ENCODE results near the gene TRIM63.
"Not testable (repeated sequence)": the region's sequence is repeated elsewhere in the genome, so short reads cannot be mapped to it uniquely, and the experiment has no call there.

TRIM63 gene

DNA sequence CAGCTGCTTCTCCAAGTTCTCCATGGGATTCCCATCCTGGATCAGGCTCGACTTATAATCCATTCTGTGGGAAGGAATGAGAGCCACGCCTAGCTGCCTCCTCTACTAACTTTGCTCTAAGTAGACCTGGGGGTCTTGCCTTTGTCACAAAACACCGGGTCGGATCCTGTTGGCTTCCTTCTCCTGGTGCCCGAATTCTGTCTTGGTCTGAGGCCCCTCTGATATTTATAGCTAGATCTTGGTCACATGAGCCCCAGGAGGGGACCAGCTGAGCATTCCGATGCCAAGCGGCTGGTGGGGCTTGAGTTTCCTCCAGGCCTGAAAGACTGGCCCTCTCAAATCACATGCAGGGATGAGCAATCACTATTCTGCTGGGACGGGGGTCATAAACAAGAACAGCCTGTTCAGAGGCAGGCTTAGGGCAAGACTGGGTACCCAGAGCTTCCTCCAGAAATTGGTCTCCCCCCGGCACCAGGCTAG lies at the start of gene TRIM63:
TSS of gene TRIM63 (minus strand) at position 199 of the 480 bp plus-strand sequence. CDS start at position 63, 136 bp downstream.
- H3K27me3 ChIP-seq (ENCODE audit: control insufficient read depth in 2 of 2, insufficient read depth in 2 of 2, low read length in 2 of 2): peaks cover 7 to 12% of the 10 kb centered on the region in 2 donors
- H3K27ac ChIP-seq (ENCODE audit: low read depth in 2 of 2, low read length in 2 of 2): no peak within 1 kb of the TSS
- H3K9me3 ChIP-seq (ENCODE audit: control insufficient read depth in 2 of 2, low read length in 2 of 2): no peaks in the 10 kb centered on the region
- H3K4me1 ChIP-seq (ENCODE audit: control insufficient read depth in 2 of 2, insufficient read depth in 2 of 2, low read length in 2 of 2): no peaks in the 10 kb centered on the region
- no peaks in the 10 kb centered on the region for H3K36me3 ChIP-seq (ENCODE audit: control insufficient read depth in 2 of 2, insufficient read depth in 2 of 2, low read length in 2 of 2)
- H3K4me3 ChIP-seq (ENCODE audit: low read length in 2 of 2): no peak within 1 kb of the TSS
- no peak within 1 kb of the TSS for H3K9ac ChIP-seq (ENCODE audit: low read depth in 1 of 2, low read length in 2 of 2)

DNA sequence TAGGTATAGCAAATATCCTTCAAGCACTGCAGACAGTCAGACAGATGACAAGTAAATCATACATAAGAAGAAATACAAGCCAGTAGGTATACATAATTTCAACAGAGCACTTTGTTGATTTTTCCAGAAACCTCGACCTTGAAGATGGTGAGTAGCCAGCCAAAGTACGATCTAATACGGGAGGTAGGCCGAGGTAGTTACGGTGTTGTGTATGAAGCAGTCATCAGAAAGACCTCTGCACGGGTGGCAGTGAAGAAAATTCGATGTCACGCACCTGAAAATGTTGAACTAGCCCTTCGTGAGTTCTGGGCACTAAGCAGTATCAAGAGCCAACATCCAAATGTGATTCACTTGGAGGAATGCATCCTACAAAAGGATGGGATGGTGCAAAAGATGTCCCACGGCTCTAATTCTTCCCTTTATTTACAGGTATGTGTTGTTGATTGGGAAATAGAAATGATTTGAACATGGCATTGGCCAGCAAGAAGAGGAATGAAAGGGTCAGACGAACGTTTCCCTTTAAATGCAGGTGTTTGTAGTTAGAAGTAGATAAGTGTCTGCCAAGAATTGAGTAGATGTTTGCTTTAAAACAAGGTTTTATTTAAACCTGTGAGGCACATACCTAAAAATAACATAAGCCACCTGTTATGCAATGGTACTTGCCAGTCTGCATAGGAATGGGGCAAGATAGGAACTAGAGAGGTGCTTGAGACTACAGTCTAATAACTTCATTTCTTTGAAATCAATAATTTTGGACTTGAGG lies 46.9 kb upstream of the TRIM63 start:
- Histone ChIP-seq H3K27ac (ENCODE audit: low read depth in 2 of 2, low read length in 2 of 2) (peak overlapping the region; percentile 62 to 72), H3K4me3 (ENCODE audit: low read length in 2 of 2) (peak overlapping the region in 1 of 2 donors; percentile 49), H3K36me3 (ENCODE audit: control insufficient read depth in 2 of 2, insufficient read depth in 2 of 2, low read length in 2 of 2) (peaks cover 8 to 23% of the 10 kb centered on the region in 2 donors), H3K9me3 (ENCODE audit: control insufficient read depth in 2 of 2, low read length in 2 of 2) (no peaks in the 10 kb centered on the region), H3K27me3 (ENCODE audit: control insufficient read depth in 2 of 2, insufficient read depth in 2 of 2, low read length in 2 of 2) (no peaks in the 10 kb centered on the region), H3K9ac (ENCODE audit: low read depth in 1 of 2, low read length in 2 of 2) (peak overlapping the region; percentile 20 to 69), H3K4me1 (ENCODE audit: control insufficient read depth in 2 of 2, insufficient read depth in 2 of 2, low read length in 2 of 2) (peaks cover 17 to 33% of the 10 kb centered on the region in 2 donors)

DNA sequence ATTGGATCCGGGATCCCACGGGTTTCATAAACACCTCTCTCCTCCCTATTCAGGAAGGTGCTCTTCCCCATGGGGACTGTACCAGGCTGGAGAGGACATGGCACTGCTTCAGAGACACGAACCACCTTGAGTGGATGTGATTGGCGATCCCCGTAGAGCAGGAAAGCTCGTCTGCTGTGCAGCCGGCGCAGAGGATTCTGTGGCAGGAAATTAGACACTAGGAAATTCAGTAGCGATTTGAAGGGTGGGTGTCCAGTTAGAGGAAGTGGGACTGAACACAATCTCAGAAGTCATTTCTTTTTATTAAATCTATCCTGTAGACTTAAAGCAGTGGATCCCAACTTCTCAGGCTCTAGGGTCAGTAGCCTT lies 45.0 kb upstream of the TRIM63 start:
- Histone ChIP-seq H3K36me3 (ENCODE audit: control insufficient read depth in 2 of 2, insufficient read depth in 2 of 2, low read length in 2 of 2) (peaks cover 2 to 12% of the 10 kb centered on the region in 2 donors), H3K27ac (ENCODE audit: low read depth in 2 of 2, low read length in 2 of 2) (peak overlapping the region; percentile 90 to 98), H3K4me3 (ENCODE audit: low read length in 2 of 2) (peak overlapping the region; percentile 77 to 96), H3K9me3 (ENCODE audit: control insufficient read depth in 2 of 2, low read length in 2 of 2) (no peaks in the 10 kb centered on the region), H3K4me1 (ENCODE audit: control insufficient read depth in 2 of 2, insufficient read depth in 2 of 2, low read length in 2 of 2) (peaks cover 17 to 33% of the 10 kb centered on the region in 2 donors), H3K27me3 (ENCODE audit: control insufficient read depth in 2 of 2, insufficient read depth in 2 of 2, low read length in 2 of 2) (no peaks in the 10 kb centered on the region), H3K9ac (ENCODE audit: low read depth in 1 of 2, low read length in 2 of 2) (peak overlapping the region; percentile 83 to 94)

DNA sequence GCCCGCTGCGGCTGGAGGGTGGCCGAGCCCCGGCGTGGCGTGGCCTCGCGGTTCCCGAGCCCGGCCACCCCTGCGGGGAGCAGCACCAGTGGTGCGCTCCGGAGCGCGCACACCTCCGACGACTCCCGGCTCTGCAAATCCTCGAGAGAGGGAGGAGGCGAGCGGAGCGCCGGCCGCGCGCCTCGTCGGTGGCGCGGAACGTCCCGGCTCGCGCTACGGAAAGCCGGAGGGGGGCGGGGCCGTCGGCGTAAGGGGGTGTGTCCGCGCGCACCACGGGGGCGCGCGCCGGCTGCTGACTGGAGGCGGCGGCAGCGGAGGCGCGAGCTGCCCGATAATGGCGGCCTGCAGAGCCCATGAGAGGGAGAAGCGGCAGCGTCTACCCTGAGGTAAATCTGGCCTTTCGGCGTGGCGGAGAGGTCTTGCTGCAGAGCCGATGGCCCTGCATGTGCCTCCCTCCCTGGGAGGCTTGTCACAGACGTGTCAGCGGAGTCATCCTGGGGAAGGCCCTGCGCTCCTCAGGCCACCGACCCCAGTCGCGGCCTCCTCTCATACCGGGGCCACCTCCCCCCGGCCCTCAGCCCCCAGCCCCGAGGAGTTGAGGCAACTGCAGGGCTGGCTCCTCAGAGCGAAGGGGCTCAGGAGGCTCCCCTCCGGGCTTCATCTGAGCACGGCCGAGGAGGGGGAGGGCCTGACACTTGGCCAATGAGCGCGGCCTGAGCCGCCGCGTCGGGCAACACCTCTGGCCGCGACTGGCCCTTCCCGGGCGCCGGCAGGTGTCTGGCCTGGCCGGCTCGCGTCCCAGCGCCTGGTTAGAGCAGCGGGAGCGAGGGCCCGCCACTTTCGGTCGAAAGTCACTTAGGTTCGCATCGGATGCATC lies 44.3 kb upstream of the TRIM63 start, which contains the start of gene PDIK1L:
TSS of gene PDIK1L (plus strand) at position 295 of the 877 bp plus-strand sequence. CDS start 2,485 bp downstream, outside the sequence.
- H3K9ac ChIP-seq (ENCODE audit: low read depth in 1 of 2, low read length in 2 of 2): peak within 1 kb of the TSS; percentile 83 to 94
- peaks cover 2 to 12% of the 10 kb centered on the region in 2 donors for H3K36me3 ChIP-seq (ENCODE audit: control insufficient read depth in 2 of 2, insufficient read depth in 2 of 2, low read length in 2 of 2)
- H3K27ac ChIP-seq (ENCODE audit: low read depth in 2 of 2, low read length in 2 of 2): peak within 1 kb of the TSS; percentile 90 to 98
- peak within 1 kb of the TSS; percentile 77 to 96 for H3K4me3 ChIP-seq (ENCODE audit: low read length in 2 of 2)
- H3K9me3 ChIP-seq (ENCODE audit: control insufficient read depth in 2 of 2, low read length in 2 of 2): no peaks in the 10 kb centered on the region
- no peaks in the 10 kb centered on the region for H3K27me3 ChIP-seq (ENCODE audit: control insufficient read depth in 2 of 2, insufficient read depth in 2 of 2, low read length in 2 of 2)
- H3K4me1 ChIP-seq (ENCODE audit: control insufficient read depth in 2 of 2, insufficient read depth in 2 of 2, low read length in 2 of 2): peaks cover 17 to 33% of the 10 kb centered on the region in 2 donors

DNA sequence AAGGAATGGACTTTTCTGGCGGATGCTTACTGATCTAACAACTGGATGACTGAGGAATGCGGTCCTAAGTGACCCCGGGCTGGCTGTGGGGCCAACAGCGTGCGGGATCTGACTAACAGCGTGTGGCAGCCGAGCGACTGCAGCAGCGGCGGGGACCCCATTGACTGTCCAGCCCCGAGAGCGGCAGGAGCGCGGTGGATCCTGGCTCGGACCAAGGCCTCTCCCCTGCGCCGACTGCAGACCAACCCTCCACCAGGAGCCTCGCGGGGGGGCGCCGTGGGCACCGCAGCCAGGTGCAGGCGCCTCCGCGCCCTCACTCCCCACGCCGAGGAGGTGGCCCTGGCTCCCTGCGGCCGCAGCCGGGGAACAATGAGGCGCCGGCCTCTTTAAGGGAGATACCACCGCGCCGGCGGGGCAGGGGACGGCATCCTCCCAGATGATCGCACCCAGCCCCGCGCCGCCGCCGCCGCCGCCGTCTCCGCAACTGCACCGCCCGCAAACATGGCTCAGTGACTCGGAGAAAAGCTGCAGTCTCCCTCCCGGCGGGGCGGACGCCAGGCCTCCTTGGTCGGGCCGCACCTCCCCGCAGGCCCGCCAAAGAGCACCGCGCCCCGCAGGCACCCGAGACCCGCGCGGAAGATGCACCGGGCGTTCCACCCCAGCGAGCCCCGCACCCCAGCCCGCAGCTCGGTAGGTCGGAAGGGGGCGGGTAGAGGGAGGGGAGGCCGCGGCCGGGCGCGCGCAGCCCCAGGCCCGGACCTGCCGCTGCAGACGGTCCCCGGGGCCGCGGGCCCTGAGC lies 43.5 kb upstream of the TRIM63 start:
- H3K27me3 ChIP-seq (ENCODE audit: control insufficient read depth in 2 of 2, insufficient read depth in 2 of 2, low read length in 2 of 2): no peaks in the 10 kb centered on the region
- H3K4me1 ChIP-seq (ENCODE audit: control insufficient read depth in 2 of 2, insufficient read depth in 2 of 2, low read length in 2 of 2): peaks cover 17 to 33% of the 10 kb centered on the region in 2 donors
- no peaks in the 10 kb centered on the region for H3K9me3 ChIP-seq (ENCODE audit: control insufficient read depth in 2 of 2, low read length in 2 of 2)
- H3K4me3 ChIP-seq (ENCODE audit: low read length in 2 of 2): peak overlapping the region; percentile 77 to 96
- peak overlapping the region; percentile 90 to 96 for H3K27ac ChIP-seq (ENCODE audit: low read depth in 2 of 2, low read length in 2 of 2)
- peaks cover 2 to 10% of the 10 kb centered on the region in 2 donors for H3K36me3 ChIP-seq (ENCODE audit: control insufficient read depth in 2 of 2, insufficient read depth in 2 of 2, low read length in 2 of 2)
- H3K9ac ChIP-seq (ENCODE audit: low read depth in 1 of 2, low read length in 2 of 2): peak overlapping the region; percentile 83 to 89

DNA sequence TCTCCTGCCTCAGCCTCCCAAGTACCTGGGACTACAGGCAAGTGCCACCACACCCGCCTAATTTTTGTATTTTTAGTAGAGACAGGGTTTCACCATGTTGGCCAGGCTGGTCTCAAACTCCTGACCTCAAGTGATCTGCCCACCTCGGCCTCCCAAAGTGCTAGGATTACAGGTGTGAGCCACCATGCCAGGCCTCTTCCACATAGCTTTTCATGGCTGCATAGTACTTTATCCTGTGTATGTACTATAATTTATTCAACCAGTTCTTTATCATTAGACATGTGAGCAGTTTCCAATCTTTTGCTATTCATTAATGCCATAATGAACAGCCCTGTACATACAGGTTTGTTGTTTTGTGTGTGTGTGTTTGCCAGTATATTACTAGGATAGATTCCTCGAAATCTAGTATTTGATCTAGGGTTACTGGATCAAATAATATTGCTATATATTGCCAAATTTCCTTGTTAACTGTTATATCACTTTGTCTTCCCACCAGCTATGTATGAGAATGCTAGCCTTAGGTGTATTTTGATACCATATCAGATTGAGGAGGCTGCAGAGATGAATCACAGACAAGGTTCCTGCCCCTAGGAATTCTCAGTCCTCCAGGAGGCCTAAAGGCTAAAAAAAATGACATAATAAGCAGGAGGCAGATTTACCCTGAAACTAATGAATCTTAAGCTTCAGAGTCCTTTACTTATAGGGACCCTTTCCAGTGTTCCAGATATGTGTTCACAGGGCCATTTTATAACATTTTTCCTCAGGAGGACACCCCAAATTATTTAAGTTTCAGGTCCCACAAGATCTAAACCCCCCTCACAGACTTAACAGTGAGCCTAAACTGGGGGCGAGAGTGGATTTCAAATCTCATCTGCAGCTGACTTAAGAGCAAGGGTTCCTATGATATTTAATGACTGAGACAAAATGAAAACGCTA lies 42.1 kb upstream of the TRIM63 start:
- Histone ChIP-seq H3K36me3 (ENCODE audit: control insufficient read depth in 2 of 2, insufficient read depth in 2 of 2, low read length in 2 of 2) (peaks cover 0 to 6% of the 10 kb centered on the region in 2 donors), H3K27me3 (ENCODE audit: control insufficient read depth in 2 of 2, insufficient read depth in 2 of 2, low read length in 2 of 2) (no peaks in the 10 kb centered on the region), H3K27ac (ENCODE audit: low read depth in 2 of 2, low read length in 2 of 2) (no peak overlapping the region), H3K4me1 (ENCODE audit: control insufficient read depth in 2 of 2, insufficient read depth in 2 of 2, low read length in 2 of 2) (peaks cover 14 to 26% of the 10 kb centered on the region in 2 donors), H3K9me3 (ENCODE audit: control insufficient read depth in 2 of 2, low read length in 2 of 2) (no peaks in the 10 kb centered on the region), H3K4me3 (ENCODE audit: low read length in 2 of 2) (peak overlapping the region in 1 of 2 donors; percentile 77), H3K9ac (ENCODE audit: low read depth in 1 of 2, low read length in 2 of 2) (peak overlapping the region in 1 of 2 donors; percentile 83)

DNA sequence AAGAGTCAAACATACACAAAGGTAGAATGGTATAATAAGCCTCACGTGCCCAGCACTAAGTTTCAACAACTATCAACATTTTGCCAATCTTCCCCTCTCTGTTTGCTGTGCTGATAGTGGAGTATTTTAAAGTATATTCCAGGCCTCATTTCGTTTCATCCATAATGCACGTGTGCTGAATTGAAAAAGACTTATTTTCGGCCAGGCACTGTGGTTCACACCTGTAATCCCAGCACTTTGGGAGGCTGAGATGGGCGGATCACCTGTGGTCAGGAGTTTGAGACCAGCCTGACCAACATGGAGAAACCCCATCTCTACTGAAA lies 37.8 kb upstream of the TRIM63 start:
- H3K27ac ChIP-seq (ENCODE audit: low read depth in 2 of 2, low read length in 2 of 2); H3K36me3 ChIP-seq (ENCODE audit: control insufficient read depth in 2 of 2, insufficient read depth in 2 of 2, low read length in 2 of 2); H3K4me3 ChIP-seq (ENCODE audit: low read length in 2 of 2); H3K9me3 ChIP-seq (ENCODE audit: control insufficient read depth in 2 of 2, low read length in 2 of 2); H3K27me3 ChIP-seq (ENCODE audit: control insufficient read depth in 2 of 2, insufficient read depth in 2 of 2, low read length in 2 of 2); H3K4me1 ChIP-seq (ENCODE audit: control insufficient read depth in 2 of 2, insufficient read depth in 2 of 2, low read length in 2 of 2); H3K9ac ChIP-seq (ENCODE audit: low read depth in 1 of 2, low read length in 2 of 2): not testable (repeated sequence)

DNA sequence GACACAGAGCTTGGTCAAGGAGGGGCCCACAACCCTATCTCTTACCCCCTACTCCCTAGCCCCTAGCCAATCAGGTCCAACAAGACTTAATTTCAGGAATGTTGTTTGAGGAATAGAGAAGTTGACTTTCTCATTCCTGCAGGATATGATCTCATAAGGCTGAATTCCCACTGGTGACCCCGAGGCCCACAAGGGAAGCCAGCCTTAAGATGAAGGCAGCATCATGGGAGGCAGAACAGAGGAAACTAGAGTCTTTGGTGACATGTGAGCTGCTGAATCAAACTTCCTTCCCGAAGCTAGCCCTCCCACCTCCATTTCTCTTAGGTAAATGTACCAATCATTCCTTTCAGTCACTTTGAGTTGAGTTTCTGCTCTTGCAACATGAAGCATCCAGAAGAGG lies 35.1 kb upstream of the TRIM63 start:
- Histone ChIP-seq H3K4me1 (ENCODE audit: control insufficient read depth in 2 of 2, insufficient read depth in 2 of 2, low read length in 2 of 2) (no peaks in the 10 kb centered on the region), H3K9ac (ENCODE audit: low read depth in 1 of 2, low read length in 2 of 2) (no peak overlapping the region), H3K9me3 (ENCODE audit: control insufficient read depth in 2 of 2, low read length in 2 of 2) (no peaks in the 10 kb centered on the region), H3K27me3 (ENCODE audit: control insufficient read depth in 2 of 2, insufficient read depth in 2 of 2, low read length in 2 of 2) (peaks cover 0 to 4% of the 10 kb centered on the region in 2 donors), H3K4me3 (ENCODE audit: low read length in 2 of 2) (no peak overlapping the region), H3K27ac (ENCODE audit: low read depth in 2 of 2, low read length in 2 of 2) (no peak overlapping the region), H3K36me3 (ENCODE audit: control insufficient read depth in 2 of 2, insufficient read depth in 2 of 2, low read length in 2 of 2) (no peaks in the 10 kb centered on the region)

DNA sequence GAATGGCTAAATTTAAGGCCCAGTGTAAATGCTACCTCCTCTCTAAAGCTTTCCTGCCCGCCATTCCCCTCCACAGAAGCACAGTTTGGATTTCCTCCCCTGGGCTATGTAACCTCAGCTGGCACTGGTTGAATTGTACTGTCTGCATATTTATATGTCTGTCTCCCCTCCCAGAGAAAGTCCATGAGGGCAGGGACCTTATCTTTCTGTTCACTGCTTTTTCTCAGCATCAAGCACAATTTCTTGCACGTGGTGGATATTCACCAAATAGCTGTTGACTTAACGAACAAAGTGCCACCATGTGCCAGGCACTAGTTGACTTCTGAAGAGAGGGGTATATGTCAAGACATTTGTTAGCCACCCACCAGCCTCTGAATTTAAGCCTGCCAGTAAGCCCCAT lies 34.7 kb upstream of the TRIM63 start:
- H3K27me3 ChIP-seq (ENCODE audit: control insufficient read depth in 2 of 2, insufficient read depth in 2 of 2, low read length in 2 of 2): peaks cover 0 to 4% of the 10 kb centered on the region in 2 donors
- no peaks in the 10 kb centered on the region for H3K36me3 ChIP-seq (ENCODE audit: control insufficient read depth in 2 of 2, insufficient read depth in 2 of 2, low read length in 2 of 2)
- no peaks in the 10 kb centered on the region for H3K4me1 ChIP-seq (ENCODE audit: control insufficient read depth in 2 of 2, insufficient read depth in 2 of 2, low read length in 2 of 2)
- peak overlapping the region in 1 of 2 donors; percentile 8 for H3K9ac ChIP-seq (ENCODE audit: low read depth in 1 of 2, low read length in 2 of 2)
- no peaks in the 10 kb centered on the region for H3K9me3 ChIP-seq (ENCODE audit: control insufficient read depth in 2 of 2, low read length in 2 of 2)
- H3K4me3 ChIP-seq (ENCODE audit: low read length in 2 of 2): no peak overlapping the region
- H3K27ac ChIP-seq (ENCODE audit: low read depth in 2 of 2, low read length in 2 of 2): no peak overlapping the region
